B cell (primary cell): ENCODE results near the gene GGA3.
"Not testable (repeated sequence)": the region's sequence is repeated elsewhere in the genome, so short reads cannot be mapped to it uniquely, and the experiment has no call there.

Experiments
- CTCF ChIP-seq: fragments of 200-600 bp; IDR thresholded peaks from one replicate; pipeline ENCODE4 v1.8.0; 2022; ENCODE audit warnings: antibody characterized with exemption, mild to moderate bottlenecking
- EZH2 ChIP-seq: IDR thresholded peaks from 2 replicates; pipeline ENCODE4 v1.6.1; 2012; ENCODE audit warnings: borderline replicate concordance, low read depth, mild to moderate bottlenecking, moderate library complexity, low read length; ENCODE audit not compliant: insufficient read depth, poor library complexity, severe bottlenecking

DNA sequence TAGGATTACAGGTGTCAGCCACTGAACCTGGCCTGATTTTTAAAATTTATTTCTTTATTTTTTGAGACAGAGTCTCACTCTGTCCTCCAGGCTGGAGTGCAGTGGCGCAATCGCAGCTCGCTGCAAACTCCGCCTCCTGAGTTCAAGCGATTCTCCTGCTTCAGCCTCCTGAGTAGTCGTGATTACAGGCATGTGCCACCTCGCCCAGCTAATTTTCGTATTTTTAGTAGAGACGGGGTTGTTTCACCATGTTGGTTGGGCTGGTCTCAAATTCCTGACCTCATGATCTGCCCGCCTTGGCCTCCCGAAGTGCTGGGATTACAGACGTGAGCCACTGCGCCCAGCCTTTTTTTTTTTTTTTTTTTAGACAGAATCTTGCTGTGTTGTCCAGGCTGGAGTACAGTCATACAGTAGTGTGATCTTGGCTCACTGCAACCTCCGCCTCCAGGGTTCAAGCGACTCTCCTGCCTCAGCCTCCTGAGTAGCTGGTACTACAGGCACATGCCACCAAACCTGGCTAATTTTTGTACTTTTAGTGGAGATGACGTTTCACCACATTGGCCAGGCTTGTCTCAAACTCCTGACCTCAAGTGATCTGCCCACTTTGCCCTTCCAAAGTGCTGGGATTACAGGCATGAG, 31.5 kb upstream of the GGA3 start:
- TF ChIP-seq EZH2, CTCF: not testable (repeated sequence)
